HCT116 (cell line): ENCODE data around the gene THSD4. TPM values are rescaled to one million over a fixed set of nuclear protein-coding genes. Genes with fewer than 3 reads are reported as not detected.

Source experiments
- ATAC-seq: fragments of 200-7000 bp; cut with Tn5 transposase; 2 replicates; pipeline ENCODE4 v1.9.1; 2020; ENCODE audit warnings: mild to moderate bottlenecking, moderate library complexity
- BruUV-seq: library from RNA; stranded (reverse); fragments of 400-500 nt; replicated peaks from 2 replicates; lab custom pipeline; 2021; lab: Mats Ljungman, UMichigan
- CTCF ChIA-PET: fragments of 300-600 bp; sonication (Branson Sonifier 250); formaldehyde crosslinking; loops from one replicate; lab custom pipeline; 2021; ENCODE audit warnings: antibody characterized with exemption; lab: Charles Lee
- POLR2A ChIA-PET: fragments of 300-600, 350-600 bp; sonication (Branson Sonifier 250); formaldehyde crosslinking; loops from one replicate; lab custom pipeline; 2021; ENCODE audit warnings: antibody characterized with exemption; lab: Charles Lee
- RAD21 ChIA-PET, 2 experiments: fragments of 300-600 bp; sonication (Branson Sonifier 250); formaldehyde crosslinking; loops; one replicate each; lab custom pipeline; 2023; ENCODE audit warnings: low total read pairs in 2 of 2; ENCODE audit not compliant: uncharacterized antibody in 2 of 2, unreplicated experiment in 2 of 2, low non-redundant PET in 1 of 2; lab: Charles Lee
- DNase-seq: peaks from one replicate; pipeline ENCODE4 v3.0.0-alpha.2; 2010; ENCODE audit warnings: low read depth, low spot score
- H2AFZ ChIP-seq: fragments of 200-600 bp; shearing (Covaris generic), sonication (generic); 2 replicates; pipeline ENCODE4 v1.6.1; 2017; ENCODE audit warnings: low read depth, mixed run types, mixed read lengths, antibody characterized with exemption, low read length; ENCODE audit not compliant: poor library complexity, severe bottlenecking
- H3K27ac ChIP-seq: 2 replicates; pipeline ENCODE4 v1.5.1; 2012; ENCODE audit warnings: low read depth, low read length
- H3K27me3 ChIP-seq: fragments of 200-600 bp; sonication (generic); 2 replicates; pipeline ENCODE4 v1.6.1; 2016; ENCODE audit warnings: mixed run types, low read length, mixed read lengths; ENCODE audit not compliant: insufficient read depth
- H3K36me3 ChIP-seq, 2 experiments: fragments of 200-500 bp in 1 of 2; fragments of 200-600 bp in 1 of 2; sonication (Bioruptor generic) in 1 of 2; sonication (generic) in 1 of 2; 2 replicates each; pipeline versions ENCODE4 v1.5.1 to v1.6.1; 2014 to 2016; ENCODE audit warnings: low read length in 2 of 2, inconsistent platforms in 1 of 2, mixed read lengths in 1 of 2, mixed run types in 1 of 2; ENCODE audit not compliant: insufficient read depth in 2 of 2, control insufficient read depth in 1 of 2
- H3K4me1 ChIP-seq, 2 experiments: fragments of 200-600 bp in 1 of 2; sonication (generic) in 1 of 2; 2 replicates each; pipeline versions ENCODE4 v1.5.1 to v1.6.1; 2012 to 2017; ENCODE audit warnings: low read length in 2 of 2, inconsistent platforms in 1 of 2, mild to moderate bottlenecking in 1 of 2, mixed read lengths in 1 of 2, mixed run types in 1 of 2, moderate library complexity in 1 of 2; ENCODE audit not compliant: insufficient read depth in 2 of 2, control insufficient read depth in 1 of 2
- H3K4me2 ChIP-seq: fragments of 200-600 bp; sonication (generic); 2 replicates; pipeline ENCODE4 v1.6.1; 2017; ENCODE audit warnings: mixed run types, low read length, mixed read lengths
- H3K4me3 ChIP-seq, 2 experiments: fragments of 200-600 bp in 1 of 2; sonication (generic) in 1 of 2; replicated peaks in 1 of 2; 2 replicates each; pipeline ENCODE4 v1.5.1; 2011 to 2016; ENCODE audit warnings: low read length in 2 of 2, control low read depth in 1 of 2, low read depth in 1 of 2, mild to moderate bottlenecking in 1 of 2, mixed read lengths in 1 of 2, mixed run types in 1 of 2
- H3K79me2 ChIP-seq: fragments of 200-600 bp; sonication (generic); 2 replicates; pipeline ENCODE4 v1.6.1; 2017; ENCODE audit warnings: mild to moderate bottlenecking, mixed run types, low read length, moderate library complexity, mixed read lengths; ENCODE audit not compliant: insufficient read depth
- H3K9ac ChIP-seq: fragments of 200-600 bp; sonication (generic); 2 replicates; pipeline ENCODE4 v1.6.1; 2016; ENCODE audit warnings: low read length, mixed read lengths
- H3K9me2 ChIP-seq: fragments of 200-600 bp; sonication (generic), shearing (Covaris generic); 2 replicates; pipeline ENCODE4 v1.6.1; 2017; ENCODE audit warnings: mixed run types, mild to moderate bottlenecking, moderate library complexity; ENCODE audit not compliant: insufficient read depth
- H3K9me3 ChIP-seq, 2 experiments: fragments of 200-500 bp in 1 of 2; fragments of 200-600 bp in 1 of 2; sonication (Bioruptor generic) in 1 of 2; sonication (generic) in 1 of 2; 2 replicates each; pipeline ENCODE4 v1.6.1; 2014 to 2017; ENCODE audit warnings: low read length in 2 of 2, mixed read lengths in 2 of 2, inconsistent platforms in 1 of 2, low read depth in 1 of 2, mild to moderate bottlenecking in 1 of 2, mixed run types in 1 of 2, moderate library complexity in 1 of 2; ENCODE audit not compliant: control insufficient read depth in 1 of 2, insufficient read depth in 1 of 2
- H4K20me1 ChIP-seq: fragments of 200-600 bp; sonication (generic), shearing (Covaris generic); 2 replicates; pipeline ENCODE4 v1.6.1; 2017; ENCODE audit warnings: mixed run types, mild to moderate bottlenecking, moderate library complexity; ENCODE audit not compliant: insufficient read depth
- CEBPB ChIP-seq: IDR thresholded peaks from 2 replicates; pipeline ENCODE4 v1.6.1; 2012; ENCODE audit warnings: low read depth
- CTCF ChIP-seq, 3 experiments: fragments of 200-600 bp in 1 of 3; sonication (generic) in 1 of 3; IDR thresholded peaks in 2 of 3; conservative IDR thresholded peaks in 1 of 3; 2 replicates each; pipeline ENCODE4 v1.5.1; 2012 to 2017; ENCODE audit warnings: low read depth in 2 of 3, low read length in 2 of 3, antibody characterized with exemption in 1 of 3, borderline replicate concordance in 1 of 3, control low read depth in 1 of 3, mild to moderate bottlenecking in 1 of 3, mixed read lengths in 1 of 3, mixed run types in 1 of 3, moderate library complexity in 1 of 3; ENCODE audit not compliant: insufficient read depth in 1 of 3
- EZH2 ChIP-seq: fragments of 200-600 bp; sonication (generic); IDR thresholded peaks from 2 replicates; pipeline ENCODE4 v1.6.1; 2017; ENCODE audit warnings: antibody characterized with exemption, mixed run types
- EZH2phosphoT487 ChIP-seq: fragments of 200-600 bp; IDR thresholded peaks from 2 replicates; pipeline ENCODE4 v1.6.1; 2018; ENCODE audit warnings: antibody characterized with exemption, borderline replicate concordance
- JUND ChIP-seq: IDR thresholded peaks from 2 replicates; pipeline ENCODE4 v1.6.1; 2012
- RAD21 ChIP-seq: IDR thresholded peaks from 2 replicates; pipeline ENCODE4 v1.6.1; 2012; ENCODE audit warnings: low read depth, mild to moderate bottlenecking
- YY1 ChIP-seq: IDR thresholded peaks from 2 replicates; pipeline ENCODE4 v1.6.1; 2011; ENCODE audit warnings: low read length, low read depth, moderate library complexity, mild to moderate bottlenecking; ENCODE audit not compliant: insufficient replicate concordance; ENCODE audit errors: extremely low read depth
- ZBTB33 ChIP-seq: IDR thresholded peaks from 2 replicates; pipeline ENCODE4 v1.6.1; 2011; ENCODE audit warnings: mild to moderate bottlenecking, low read length, moderate library complexity; ENCODE audit not compliant: insufficient replicate concordance; ENCODE audit errors: extremely low read depth
- intact Hi-C: fragments of 100-400 bp; cut with micrococcal nuclease; formaldehyde crosslinking; loops from 2 replicates; pipeline ENCODE4 v1.10.0; 2022
- total RNA-seq: library from RNA; stranded (reverse); gene quantifications from one replicate; pipeline ENCODE4 v1.2.1, GENCODE V29; 2021; ENCODE audit not compliant: unreplicated experiment

The THSD4 gene
- total RNA-seq, 1 experiment from 2014 or later, result 30.5 TPM

- H3K9ac ChIP-seq, result no peak overlapping the region
- TF ChIP-seq CEBPB, result no peak
- TF ChIP-seq CTCF (IDR thresholded peaks at IDR 0.05 in 2 of 3, conservative IDR thresholded peaks at IDR 0.05 in 1 of 3; ENCODE audit: borderline replicate concordance in 1 of 3, insufficient read depth in 1 of 3, low read depth in 2 of 3, low read length in 2 of 3), result no peak
- TF ChIP-seq EZH2phosphoT487, result no peak
- no peak for TF ChIP-seq YY1
- TF ChIP-seq RAD21, result no peak
- no peak for TF ChIP-seq ZBTB33
- TF ChIP-seq JUND, result no peak
- TF ChIP-seq EZH2, result no peak
- no peaks in the 10 kb centered on the region for H3K27me3 ChIP-seq
- ATAC-seq (no peak), DNase-seq (no peak)
- no peak overlapping the region for H3K4me3 ChIP-seq
- H2AFZ ChIP-seq, result no peak overlapping the region
- H3K4me2 ChIP-seq, result no peak overlapping the region
- BruUV-seq, result no TSS peak
- ChIA-PET POLR2A (no interaction called here), CTCF (interaction anchor here (1.8 kb wide), 1 partner anchor 14 kb away, joined by 5 read pairs; no protein-coding TSS in a partner anchor), RAD21 (no interaction called here)
- intact Hi-C loops, result no loop called here
- H3K27ac ChIP-seq, result no peak overlapping the region
- no peaks in the 10 kb centered on the region for H3K79me2 ChIP-seq
- H3K9me2 ChIP-seq, result no peaks in the 10 kb centered on the region
- H4K20me1 ChIP-seq, result no peaks in the 10 kb centered on the region
- peaks cover 0 to 8% of the 10 kb centered on the region in 2 experiments; a peak in 1 of 4 replicates for H3K36me3 ChIP-seq
- peaks cover 20 to 26% of the 10 kb centered on the region in 2 experiments for H3K4me1 ChIP-seq
- peaks cover 0 to 13% of the 10 kb centered on the region in 2 experiments; a peak in 1 of 4 replicates for H3K9me3 ChIP-seq
Observed at GRCh38 chr15:71757741-71758530, 642.7 kb downstream of the THSD4 start.
